ENCODE measurements around the gene NEB.
"Not testable (repeated sequence)": the region's sequence is repeated elsewhere in the genome, so short reads cannot be mapped to it uniquely, and the experiment has no call there.

The NEB gene

GRCh38 chr2:151711025-151711424, 23.3 kb downstream of the NEB start:
- H3K4me3 ChIP-seq (ENCODE audit: low read depth, low read length) = no peak overlapping the region
- no peak for DNase-seq (ENCODE audit: low read depth)

GRCh38 chr2:151708788-151709187, 25.5 kb downstream of the NEB start:
- H3K4me3 ChIP-seq (ENCODE audit: low read depth, low read length) = no peak overlapping the region
- DNase-seq (ENCODE audit: low read depth) = no peak

- no peak for DNase-seq (ENCODE audit: low read depth)
- no peak overlapping the region for H3K4me3 ChIP-seq (ENCODE audit: low read depth, low read length)
Observed at GRCh38 chr2:151707857-151708256, 26.4 kb downstream of the NEB start.

GRCh38 chr2:151704480-151704961, 29.8 kb downstream of the NEB start:
- H3K4me3 ChIP-seq (ENCODE audit: low read depth, low read length); DNase-seq (ENCODE audit: low read depth): not testable (repeated sequence)

GRCh38 chr2:151698134-151698533, 36.1 kb downstream of the NEB start:
- H3K4me3 ChIP-seq (ENCODE audit: low read depth, low read length); DNase-seq (ENCODE audit: low read depth): not testable (repeated sequence)

- H3K4me3 ChIP-seq (ENCODE audit: low read depth, low read length) = no peak overlapping the region
- DNase-seq (ENCODE audit: low read depth) = no peak
Observed at GRCh38 chr2:151695778-151696177, 38.5 kb downstream of the NEB start.

GRCh38 chr2:151691631-151692030, 42.6 kb downstream of the NEB start:
- H3K4me3 ChIP-seq (ENCODE audit: low read depth, low read length) = no peak overlapping the region
- DNase-seq (ENCODE audit: low read depth) = no peak

- DNase-seq (ENCODE audit: low read depth) = no peak
- no peak overlapping the region for H3K4me3 ChIP-seq (ENCODE audit: low read depth, low read length)
Observed at GRCh38 chr2:151688719-151689118, 45.6 kb downstream of the NEB start.

GRCh38 chr2:151682459-151683003, 51.7 kb downstream of the NEB start:
- no peak for DNase-seq (ENCODE audit: low read depth)
- no peak overlapping the region for H3K4me3 ChIP-seq (ENCODE audit: low read depth, low read length)

GRCh38 chr2:151681051-151681450, 53.2 kb downstream of the NEB start:
- H3K4me3 ChIP-seq (ENCODE audit: low read depth, low read length) = no peak overlapping the region
- no peak for DNase-seq (ENCODE audit: low read depth)

GRCh38 chr2:151679994-151680393, 54.3 kb downstream of the NEB start:
- no peak overlapping the region for H3K4me3 ChIP-seq (ENCODE audit: low read depth, low read length)
- DNase-seq (ENCODE audit: low read depth) = no peak

- no peak overlapping the region for H3K4me3 ChIP-seq (ENCODE audit: low read depth, low read length)
- DNase-seq (ENCODE audit: low read depth) = no peak
Observed at GRCh38 chr2:151678849-151679248, 55.4 kb downstream of the NEB start.

- no peak for DNase-seq (ENCODE audit: low read depth)
- H3K4me3 ChIP-seq (ENCODE audit: low read depth, low read length) = no peak overlapping the region
Observed at GRCh38 chr2:151673016-151673415, 61.3 kb downstream of the NEB start.

GRCh38 chr2:151672277-151672676, 62.0 kb downstream of the NEB start:
- no peak for DNase-seq (ENCODE audit: low read depth)
- no peak overlapping the region for H3K4me3 ChIP-seq (ENCODE audit: low read depth, low read length)

- no peak for DNase-seq (ENCODE audit: low read depth)
- no peak overlapping the region for H3K4me3 ChIP-seq (ENCODE audit: low read depth, low read length)
Observed at GRCh38 chr2:151670846-151671597, 63.3 kb downstream of the NEB start.

GRCh38 chr2:151670346-151670745, 63.9 kb downstream of the NEB start:
- no peak for DNase-seq (ENCODE audit: low read depth)
- no peak overlapping the region for H3K4me3 ChIP-seq (ENCODE audit: low read depth, low read length)

- no peak for DNase-seq (ENCODE audit: low read depth)
- H3K4me3 ChIP-seq (ENCODE audit: low read depth, low read length) = no peak overlapping the region
Observed at GRCh38 chr2:151669585-151670081, 64.6 kb downstream of the NEB start.

GRCh38 chr2:151668737-151669136, 65.5 kb downstream of the NEB start:
- H3K4me3 ChIP-seq (ENCODE audit: low read depth, low read length) = no peak overlapping the region
- DNase-seq (ENCODE audit: low read depth) = no peak

- H3K4me3 ChIP-seq (ENCODE audit: low read depth, low read length) = no peak overlapping the region
- no peak for DNase-seq (ENCODE audit: low read depth)
Observed at GRCh38 chr2:151665959-151666358, 68.3 kb downstream of the NEB start.

- no peak for DNase-seq (ENCODE audit: low read depth)
- H3K4me3 ChIP-seq (ENCODE audit: low read depth, low read length) = no peak overlapping the region
Observed at GRCh38 chr2:151664520-151664919, 69.8 kb downstream of the NEB start.

GRCh38 chr2:151661625-151662024, 72.7 kb downstream of the NEB start:
- no peak overlapping the region for H3K4me3 ChIP-seq (ENCODE audit: low read depth, low read length)

More at GRCh38 chr2:151661625-151662024, 72.7 kb downstream of the NEB start:
- no peak for DNase-seq (ENCODE audit: low read depth)

Data from skeletal muscle cell (primary cell).